ENCODE results near the gene SPP2. TPM values are rescaled to one million over a fixed set of nuclear protein-coding genes. Genes with fewer than 3 reads are reported as not detected.

SPP2 gene
- total RNA-seq, 4 donors from 2014 or later: not detected

- Histone ChIP-seq H3K4me1 (no peaks in the 10 kb centered on the region), H3K27ac (no peak overlapping the region), H3K27me3 (peaks cover 27% of the 10 kb centered on the region), H3K4me3 (no peak overlapping the region), H3K36me3 (no peaks in the 10 kb centered on the region), H3K9me3 (peaks cover 0 to 16% (median 0%) of the 10 kb centered on the region in 3 donors)
- no peak for ATAC-seq
- TF ChIP-seq POLR2A (IDR thresholded peaks at IDR 0.05): no peak
- no peak for TF ChIP-seq EP300 (IDR thresholded peaks at IDR 0.05)
- WGBS, 2 donors (ENCODE audit: low coverage in 1 of 2): 65 to 79% methylated on average over 4 to 6 of the region's 7 CpGs
Observed at GRCh38 chr2:234083572-234084348, 33.3 kb downstream of the SPP2 start.

GRCh38 chr2:234091432-234091879, 41.0 kb downstream of the SPP2 start:
- no peak for ATAC-seq
- TF ChIP-seq POLR2A (IDR thresholded peaks at IDR 0.05) (no peak), POLR2AphosphoS5 (IDR thresholded peaks at IDR 0.05) (no peak), CTCF (IDR thresholded peaks at IDR 0.05) (no peak), EP300 (IDR thresholded peaks at IDR 0.05) (no peak)
- no peaks in the 10 kb centered on the region for H3K27me3 ChIP-seq
- H3K27ac ChIP-seq: no peak overlapping the region
- 13 to 28% methylated on average over 4 of the region's 5 CpGs for WGBS, 2 donors (ENCODE audit: low coverage in 1 of 2)
- H3K4me1 ChIP-seq: peaks cover 0 to 10% (median 0%) of the 10 kb centered on the region in 3 donors
- no peak overlapping the region for H3K4me3 ChIP-seq
- H3K9me3 ChIP-seq: peaks cover 0 to 19% (median 0%) of the 10 kb centered on the region in 3 donors
- no peaks in the 10 kb centered on the region for H3K36me3 ChIP-seq

DNA sequence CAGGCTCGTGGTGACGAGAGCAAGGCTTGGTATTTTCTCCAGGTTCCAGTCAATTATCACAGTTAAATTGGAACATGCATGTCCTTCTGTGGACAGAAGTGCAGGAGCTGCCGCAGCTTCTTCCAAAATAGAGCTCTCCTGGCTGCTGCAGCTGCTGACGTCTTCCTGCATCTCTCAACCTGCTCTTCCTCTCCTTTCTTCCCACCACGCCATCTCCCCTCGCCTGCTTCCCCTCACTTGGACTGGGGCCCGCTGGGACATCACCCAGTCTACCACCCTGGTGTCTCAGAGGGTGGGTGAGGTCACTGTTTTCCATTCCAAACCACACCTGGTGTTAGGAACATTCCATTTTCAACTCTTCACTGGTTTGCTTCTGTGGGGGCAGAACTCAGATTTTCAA, 41.4 kb downstream of the SPP2 start:
- Histone ChIP-seq H3K27me3 (no peaks in the 10 kb centered on the region), H3K4me3 (no peak overlapping the region), H3K36me3 (no peaks in the 10 kb centered on the region), H3K4me1 (peaks cover 0 to 10% (median 0%) of the 10 kb centered on the region in 3 donors), H3K27ac (no peak overlapping the region), H3K9me3 (peaks cover 0 to 19% (median 0%) of the 10 kb centered on the region in 3 donors)
- ATAC-seq: no peak
- 8 to 16% methylated on average over 2 to 6 of the region's 7 CpGs for whole genome bisulfite sequencing, 2 donors (ENCODE audit: low coverage in 1 of 2)
- no peak for TF ChIP-seq CTCF (IDR thresholded peaks at IDR 0.05)
- no peak for TF ChIP-seq POLR2AphosphoS5 (IDR thresholded peaks at IDR 0.05)
- no peak for TF ChIP-seq EP300 (IDR thresholded peaks at IDR 0.05)
- no peak for TF ChIP-seq POLR2A (IDR thresholded peaks at IDR 0.05)

DNA sequence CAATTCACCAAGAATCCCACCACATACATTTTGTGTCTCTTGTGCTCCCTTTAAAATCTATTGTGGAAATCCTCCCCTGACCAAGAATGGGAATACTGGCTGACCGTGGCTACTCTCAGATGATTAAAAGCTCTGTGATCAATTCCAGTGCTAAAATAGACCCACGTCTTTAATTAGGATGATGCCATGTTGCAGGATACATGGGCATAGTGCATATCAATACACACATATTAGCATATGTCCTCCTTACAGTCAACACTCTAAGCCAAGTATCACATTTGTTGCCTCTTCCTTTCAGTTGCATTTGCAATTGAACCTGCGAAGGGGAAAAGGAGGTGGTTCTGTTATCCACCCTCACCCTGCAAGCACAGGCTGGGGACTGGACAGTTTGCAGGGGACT, 41.8 kb downstream of the SPP2 start:
- Histone ChIP-seq H3K27ac (no peak overlapping the region), H3K9me3 (peaks cover 0 to 16% (median 0%) of the 10 kb centered on the region in 3 donors), H3K27me3 (no peaks in the 10 kb centered on the region), H3K4me3 (no peak overlapping the region), H3K36me3 (no peaks in the 10 kb centered on the region), H3K4me1 (peaks cover 0 to 10% (median 0%) of the 10 kb centered on the region in 3 donors)
- WGBS, 2 donors (ENCODE audit: low coverage in 1 of 2): 77 to 89% methylated on average over 3 of the region's 3 CpGs
- TF ChIP-seq POLR2A (IDR thresholded peaks at IDR 0.05) (no peak), CTCF (IDR thresholded peaks at IDR 0.05) (no peak), POLR2AphosphoS5 (IDR thresholded peaks at IDR 0.05) (no peak), EP300 (IDR thresholded peaks at IDR 0.05) (no peak)
- ATAC-seq: no peak

- no peak for ATAC-seq
- 34 to 49% methylated on average over 5 of the region's 5 CpGs for WGBS, 2 donors (ENCODE audit: low coverage in 1 of 2)
- Histone ChIP-seq H3K4me1 (peaks cover 0 to 10% (median 0%) of the 10 kb centered on the region in 3 donors), H3K4me3 (no peak overlapping the region), H3K27me3 (no peaks in the 10 kb centered on the region), H3K9me3 (no peaks in the 10 kb centered on the region), H3K36me3 (no peaks in the 10 kb centered on the region), H3K27ac (no peak overlapping the region)
- no peak for TF ChIP-seq CTCF (IDR thresholded peaks at IDR 0.05)
- TF ChIP-seq EP300 (IDR thresholded peaks at IDR 0.05): no peak
- TF ChIP-seq POLR2AphosphoS5 (IDR thresholded peaks at IDR 0.05): no peak
- TF ChIP-seq POLR2A (IDR thresholded peaks at IDR 0.05): no peak
Observed at GRCh38 chr2:234095301-234095700, 44.8 kb downstream of the SPP2 start.
